Panc1 (cell line): ENCODE data around the gene TP53RK. TPM values are rescaled to one million over a fixed set of nuclear protein-coding genes. Genes with fewer than 3 reads are reported as not detected.

ENCODE experiments used
- ATAC-seq: fragments of 200-7000 bp; cut with Tn5 transposase; 2 replicates; pipeline ENCODE4 v1.9.1; 2020; ENCODE audit warnings: mild to moderate bottlenecking, moderate library complexity
- BruUV-seq: library from RNA; stranded (reverse); fragments of 400-500 nt; replicated peaks from 2 replicates; lab custom pipeline; 2021; lab: Mats Ljungman, UMichigan
- CTCF ChIA-PET: fragments of 300-600 bp; sonication (Branson Sonifier 250); formaldehyde crosslinking; loops from one replicate; lab custom pipeline; 2022; ENCODE audit warnings: antibody characterized with exemption; lab: Charles Lee
- POLR2A ChIA-PET: fragments of 300-600 bp; sonication (Branson Sonifier 250); formaldehyde crosslinking; loops from one replicate; lab custom pipeline; 2022; ENCODE audit warnings: antibody characterized with exemption; lab: Charles Lee
- DNase-seq: peaks from one replicate; pipeline ENCODE4 v3.0.0-alpha.2; 2010; ENCODE audit warnings: low read depth, low spot score
- H3K27ac ChIP-seq: 2 replicates; pipeline ENCODE4 v1.5.1; 2011; ENCODE audit warnings: mild to moderate bottlenecking, low read length, inconsistent platforms
- H3K27me3 ChIP-seq: fragments of 200-500 bp; sonication (Bioruptor generic); 2 replicates; pipeline ENCODE4 v1.6.0; 2014; ENCODE audit warnings: low read length, inconsistent platforms; ENCODE audit not compliant: control insufficient read depth, insufficient read depth
- H3K36me3 ChIP-seq: fragments of 200-500 bp; sonication (Bioruptor generic); 2 replicates; pipeline ENCODE4 v1.5.1; 2014; ENCODE audit warnings: inconsistent platforms, mild to moderate bottlenecking, low read length, moderate library complexity; ENCODE audit not compliant: control insufficient read depth, insufficient read depth
- H3K4me1 ChIP-seq: 2 replicates; pipeline ENCODE4 v1.5.1; 2011; ENCODE audit warnings: inconsistent platforms, mild to moderate bottlenecking, low read length, moderate library complexity; ENCODE audit not compliant: control insufficient read depth, insufficient read depth
- H3K4me3 ChIP-seq, 2 experiments: 2 replicates each; pipeline ENCODE4 v1.5.1; 2011 to 2012; ENCODE audit warnings: low read depth in 2 of 2, low read length in 2 of 2, mild to moderate bottlenecking in 2 of 2, inconsistent platforms in 1 of 2, moderate library complexity in 1 of 2
- H3K9me3 ChIP-seq: fragments of 200-500 bp; sonication (Bioruptor generic); 2 replicates; pipeline ENCODE4 v1.5.1; 2014; ENCODE audit warnings: low read depth, mild to moderate bottlenecking, inconsistent platforms, low read length, moderate library complexity; ENCODE audit not compliant: control insufficient read depth, insufficient read depth
- POLR2AphosphoS5 ChIP-seq: IDR thresholded peaks from 2 replicates; pipeline ENCODE4 v1.6.1; 2012; ENCODE audit warnings: mild to moderate bottlenecking, low read depth, low read length, moderate library complexity
- SIN3A ChIP-seq: IDR thresholded peaks from 2 replicates; pipeline ENCODE4 v1.6.1; 2012; ENCODE audit warnings: low read depth, mild to moderate bottlenecking, low read length, moderate library complexity, borderline replicate concordance; ENCODE audit not compliant: insufficient read depth
- TCF7L2 ChIP-seq: IDR thresholded peaks from 2 replicates; pipeline ENCODE4 v1.6.1; 2011; ENCODE audit warnings: mild to moderate bottlenecking, low read depth, low read length, inconsistent platforms
- in situ Hi-C: cut with HindIII; loops from 2 replicates; pipeline ENCODE4 v1.10.0; 2016; ENCODE audit warnings: low sequenced_read_pairs, low pct_unique_long_range_greater_than_20kb
- intact Hi-C: fragments of 100-400 bp; cut with micrococcal nuclease; formaldehyde crosslinking; loops from one replicate; pipeline ENCODE4 v1.10.0; 2022; ENCODE audit not compliant: unreplicated experiment
- total RNA-seq: library from RNA; stranded (reverse); gene quantifications from one replicate; pipeline ENCODE4 v1.2.1, GENCODE V29; 2021; ENCODE audit not compliant: unreplicated experiment
- TF ChIP-seq, protein P1 (sequence below): fragments of 450-650 bp; IDR thresholded peaks from 2 replicates; pipeline ENCODE4 v1.5.1; 2017; ENCODE audit warnings: mild to moderate bottlenecking
- TF ChIP-seq, protein P2 (sequence below), 2 experiments: IDR thresholded peaks; 2 replicates each; pipeline ENCODE4 v1.6.1; 2011 to 2012; ENCODE audit warnings: low read depth in 2 of 2, control low read depth in 1 of 2, low read length in 1 of 2, mild to moderate bottlenecking in 1 of 2, moderate library complexity in 1 of 2; ENCODE audit not compliant: insufficient read depth in 1 of 2

Gene TP53RK
- total RNA-seq, 1 experiment from 2014 or later: 13.7 TPM

DNA sequence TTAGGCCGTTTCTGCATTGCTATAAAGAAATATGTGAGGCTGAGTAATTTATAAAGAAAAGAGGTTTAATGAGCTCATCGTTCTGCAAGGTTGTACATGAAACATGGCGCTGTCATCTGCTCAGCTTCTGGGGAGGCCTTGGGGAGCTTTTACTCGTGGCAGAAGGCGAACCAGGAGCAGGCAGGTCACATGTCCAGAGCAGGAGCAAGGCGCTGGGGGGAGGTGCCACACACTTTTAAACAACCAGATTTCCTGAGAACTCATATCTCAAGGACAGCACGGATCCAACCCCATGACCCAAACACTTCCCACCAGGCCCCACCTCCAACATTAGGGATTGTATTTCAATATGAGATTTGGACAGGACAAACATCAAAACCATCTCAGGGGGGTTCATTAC, 31.6 kb downstream of the TP53RK start:
- no peak overlapping the region for H3K27ac ChIP-seq
- DNase-seq (no peak), ATAC-seq (no peak)
- TF ChIP-seq TCF7L2 (no peak), POLR2AphosphoS5 (no peak), SIN3A (no peak)
- TF ChIP-seq, protein P1, sequence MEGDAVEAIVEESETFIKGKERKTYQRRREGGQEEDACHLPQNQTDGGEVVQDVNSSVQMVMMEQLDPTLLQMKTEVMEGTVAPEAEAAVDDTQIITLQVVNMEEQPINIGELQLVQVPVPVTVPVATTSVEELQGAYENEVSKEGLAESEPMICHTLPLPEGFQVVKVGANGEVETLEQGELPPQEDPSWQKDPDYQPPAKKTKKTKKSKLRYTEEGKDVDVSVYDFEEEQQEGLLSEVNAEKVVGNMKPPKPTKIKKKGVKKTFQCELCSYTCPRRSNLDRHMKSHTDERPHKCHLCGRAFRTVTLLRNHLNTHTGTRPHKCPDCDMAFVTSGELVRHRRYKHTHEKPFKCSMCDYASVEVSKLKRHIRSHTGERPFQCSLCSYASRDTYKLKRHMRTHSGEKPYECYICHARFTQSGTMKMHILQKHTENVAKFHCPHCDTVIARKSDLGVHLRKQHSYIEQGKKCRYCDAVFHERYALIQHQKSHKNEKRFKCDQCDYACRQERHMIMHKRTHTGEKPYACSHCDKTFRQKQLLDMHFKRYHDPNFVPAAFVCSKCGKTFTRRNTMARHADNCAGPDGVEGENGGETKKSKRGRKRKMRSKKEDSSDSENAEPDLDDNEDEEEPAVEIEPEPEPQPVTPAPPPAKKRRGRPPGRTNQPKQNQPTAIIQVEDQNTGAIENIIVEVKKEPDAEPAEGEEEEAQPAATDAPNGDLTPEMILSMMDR: no peak
- TF ChIP-seq, protein P2, sequence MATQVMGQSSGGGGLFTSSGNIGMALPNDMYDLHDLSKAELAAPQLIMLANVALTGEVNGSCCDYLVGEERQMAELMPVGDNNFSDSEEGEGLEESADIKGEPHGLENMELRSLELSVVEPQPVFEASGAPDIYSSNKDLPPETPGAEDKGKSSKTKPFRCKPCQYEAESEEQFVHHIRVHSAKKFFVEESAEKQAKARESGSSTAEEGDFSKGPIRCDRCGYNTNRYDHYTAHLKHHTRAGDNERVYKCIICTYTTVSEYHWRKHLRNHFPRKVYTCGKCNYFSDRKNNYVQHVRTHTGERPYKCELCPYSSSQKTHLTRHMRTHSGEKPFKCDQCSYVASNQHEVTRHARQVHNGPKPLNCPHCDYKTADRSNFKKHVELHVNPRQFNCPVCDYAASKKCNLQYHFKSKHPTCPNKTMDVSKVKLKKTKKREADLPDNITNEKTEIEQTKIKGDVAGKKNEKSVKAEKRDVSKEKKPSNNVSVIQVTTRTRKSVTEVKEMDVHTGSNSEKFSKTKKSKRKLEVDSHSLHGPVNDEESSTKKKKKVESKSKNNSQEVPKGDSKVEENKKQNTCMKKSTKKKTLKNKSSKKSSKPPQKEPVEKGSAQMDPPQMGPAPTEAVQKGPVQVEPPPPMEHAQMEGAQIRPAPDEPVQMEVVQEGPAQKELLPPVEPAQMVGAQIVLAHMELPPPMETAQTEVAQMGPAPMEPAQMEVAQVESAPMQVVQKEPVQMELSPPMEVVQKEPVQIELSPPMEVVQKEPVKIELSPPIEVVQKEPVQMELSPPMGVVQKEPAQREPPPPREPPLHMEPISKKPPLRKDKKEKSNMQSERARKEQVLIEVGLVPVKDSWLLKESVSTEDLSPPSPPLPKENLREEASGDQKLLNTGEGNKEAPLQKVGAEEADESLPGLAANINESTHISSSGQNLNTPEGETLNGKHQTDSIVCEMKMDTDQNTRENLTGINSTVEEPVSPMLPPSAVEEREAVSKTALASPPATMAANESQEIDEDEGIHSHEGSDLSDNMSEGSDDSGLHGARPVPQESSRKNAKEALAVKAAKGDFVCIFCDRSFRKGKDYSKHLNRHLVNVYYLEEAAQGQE (IDR thresholded peaks at IDR 0.05; ENCODE audit: insufficient read depth in 1 of 2, low read depth in 2 of 2, low read length in 1 of 2): no peak
- intact Hi-C loops (no loop called here), in situ Hi-C loops (no loop called here)
- no peaks in the 10 kb centered on the region for H3K36me3 ChIP-seq
- H3K27me3 ChIP-seq: peaks cover 11% of the 10 kb centered on the region
- H3K4me3 ChIP-seq: no peak overlapping the region
- no peaks in the 10 kb centered on the region for H3K4me1 ChIP-seq
- POLR2A ChIA-PET: no interaction called here
- BruUV-seq: no TSS peak
- no peaks in the 10 kb centered on the region for H3K9me3 ChIP-seq
- CTCF ChIA-PET: no interaction called here

DNA sequence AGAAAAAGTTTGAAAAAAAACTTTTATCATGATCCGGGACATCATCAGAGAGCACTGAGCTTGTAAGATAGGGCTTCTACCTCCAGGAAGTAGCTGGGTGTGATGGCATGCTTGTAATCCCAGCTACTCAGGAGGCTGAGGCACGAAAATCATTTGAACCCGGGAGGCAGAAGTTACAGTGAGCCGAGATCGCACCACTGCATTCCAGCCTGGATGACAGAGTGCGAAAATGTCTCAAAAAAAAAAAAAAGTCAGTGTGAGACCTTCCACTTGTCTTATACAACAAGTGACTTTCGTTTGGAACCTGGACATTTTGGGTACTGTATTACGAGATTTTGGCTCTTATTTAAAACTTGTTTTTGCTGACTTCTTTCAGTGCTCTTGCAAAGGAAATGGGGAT, 32.1 kb downstream of the TP53RK start:
- BruUV-seq: no TSS peak
- no peak overlapping the region for H3K27ac ChIP-seq
- in situ Hi-C loops: no loop called here
- no peaks in the 10 kb centered on the region for H3K4me1 ChIP-seq
- ATAC-seq (no peak), DNase-seq (no peak)
- H3K9me3 ChIP-seq: no peaks in the 10 kb centered on the region
- no peaks in the 10 kb centered on the region for H3K36me3 ChIP-seq
- POLR2A ChIA-PET: no interaction called here
- TF ChIP-seq, protein P2 (IDR thresholded peaks at IDR 0.05; ENCODE audit: insufficient read depth in 1 of 2, low read depth in 2 of 2, low read length in 1 of 2): no peak
- TF ChIP-seq, protein P1: no peak
- no peak for TF ChIP-seq TCF7L2
- no peak for TF ChIP-seq SIN3A
- no peak for TF ChIP-seq POLR2AphosphoS5
- peaks cover 12% of the 10 kb centered on the region for H3K27me3 ChIP-seq
- CTCF ChIA-PET: no interaction called here
- intact Hi-C loops: no loop called here
- no peak overlapping the region for H3K4me3 ChIP-seq
